ENCODE results near the gene NKX2-3. TPM values are rescaled to one million over a fixed set of nuclear protein-coding genes. Genes with fewer than 3 reads are reported as not detected.

Gene NKX2-3
- total and polyA plus RNA-seq, 9 of the 15 experiments (the other 6 are each of a cell fraction or from before 2014, with no cell fraction given), result not detected

GRCh38 chr10:99539120-99539519, 6.4 kb downstream of the NKX2-3 start:
- no peaks in the 10 kb centered on the region for H3K9me3 ChIP-seq (replicated peaks; ENCODE audit: control insufficient read depth, insufficient read depth, low read depth, low read length)
- peaks cover 3 to 50% of the 10 kb centered on the region in 2 experiments; a peak in 4 of 5 replicates for H3K27me3 ChIP-seq (ENCODE audit: control insufficient read depth in 2 of 2, insufficient read depth in 2 of 2, low read length in 2 of 2)
- intact Hi-C loops (cut with micrococcal nuclease), result no loop called here
- no peaks in the 10 kb centered on the region for H3K9me1 ChIP-seq (ENCODE audit: control insufficient read depth, insufficient read depth, low read length)
- no peak for TF ChIP-seq KAT2B (IDR thresholded peaks at IDR 0.05; ENCODE audit: low read depth, low read length)
- no peak for TF ChIP-seq TSHZ1 (CRISPR knock-in tag; IDR thresholded peaks at IDR 0.05)
- no peak for TF ChIP-seq MTA3 (IDR thresholded peaks at IDR 0.05; ENCODE audit: borderline replicate concordance)
- no peak for TF ChIP-seq PKNOX1 (IDR thresholded peaks at IDR 0.05)
- H3K9ac ChIP-seq (ENCODE audit: insufficient read depth in 1 of 2, low read depth in 2 of 2, low read length in 2 of 2), result no peak overlapping the region
- POLR2A ChIA-PET, result no interaction called here
- ATAC-seq (no peak), DNase-seq (ENCODE audit: extremely low read depth in 1 of 4, low spot score in 3 of 4) (no peak), FAIRE-seq (no peak)
- H3K4me3 ChIP-seq, result no peak overlapping the region
- no peak overlapping the region for H3K4me2 ChIP-seq (ENCODE audit: insufficient read depth, low read length)
- CTCF ChIA-PET (ENCODE audit: low intra/inter-chr PET ratio), result no interaction called here
- H3K4me1 ChIP-seq (replicated peaks in 1 of 2; ENCODE audit: control insufficient read depth in 2 of 2, insufficient read depth in 2 of 2, low read length in 2 of 2), result peaks cover 0 to 8% of the 10 kb centered on the region in 2 experiments; a peak in 1 of 5 replicates
- no peak overlapping the region for H3K27ac ChIP-seq (ENCODE audit: extremely low read depth, low read depth, low read length)
- no TSS peak for BruUV-seq (replicated peaks)
- 4% methylated on average over 5 of the region's 6 CpGs for WGBS (ENCODE audit: insufficient coverage, low coverage, missing lambda C conversion rate)
- H3K79me2 ChIP-seq (ENCODE audit: control insufficient read depth, insufficient read depth, low read length), result no peaks in the 10 kb centered on the region
- no peak overlapping the region for H2AFZ ChIP-seq (ENCODE audit: low read depth, low read length)
- H4K20me1 ChIP-seq (replicated peaks; ENCODE audit: control insufficient read depth, insufficient read depth, low read length), result no peaks in the 10 kb centered on the region
- in situ Hi-C loops (cut with MboI), result no loop called here
- no peaks in the 10 kb centered on the region for H3K36me3 ChIP-seq (ENCODE audit: control insufficient read depth, insufficient read depth, low read length)
